IPS-18c (cell line): Measurements from ENCODE around the gene CCDC183.
"Not testable (repeated sequence)": the region's sequence is repeated elsewhere in the genome, so short reads cannot be mapped to it uniquely, and the experiment has no call there.

Experiments used
- H3K4me3 ChIP-seq: 2 replicates; pipeline ENCODE4 v1.7.0; 2013; ENCODE audit warnings: low read depth, mild to moderate bottlenecking, low read length, moderate library complexity; ENCODE audit not compliant: insufficient read depth
- H3K9me3 ChIP-seq: one replicate; pipeline ENCODE4 v1.6.1; 2013; ENCODE audit warnings: mild to moderate bottlenecking, low read length, moderate library complexity; ENCODE audit not compliant: control insufficient read depth, insufficient read depth

CCDC183 gene

GRCh38 chr9:136796238-136796774, at the start of gene CCDC183:
Gene CCDC183, plus strand, starts transcription at chr9:136796338. Its CDS starts 60 bp downstream, at chr9:136796398.
- H3K9me3 ChIP-seq, result no peaks in the 10 kb centered on the region
- no peak within 1 kb of the TSS for H3K4me3 ChIP-seq

- Histone ChIP-seq H3K9me3 (no peaks in the 10 kb centered on the region), H3K4me3 (no peak overlapping the region)
Observed at GRCh38 chr9:136746621-136747020, 49.5 kb upstream of the CCDC183 start.

- Histone ChIP-seq H3K9me3 (no peaks in the 10 kb centered on the region), H3K4me3 (no peak overlapping the region)
Observed at GRCh38 chr9:136747161-136748060, 48.7 kb upstream of the CCDC183 start.

GRCh38 chr9:136748201-136748600, 47.9 kb upstream of the CCDC183 start, which contains the start of gene LCN6:
Gene LCN6, minus strand, starts transcription at chr9:136748525. Its CDS starts 42 bp downstream, at chr9:136748483.
- no peak within 1 kb of the TSS for H3K4me3 ChIP-seq
- no peaks in the 10 kb centered on the region for H3K9me3 ChIP-seq

GRCh38 chr9:136748666-136749611, 47.2 kb upstream of the CCDC183 start:
- no peak overlapping the region for H3K4me3 ChIP-seq
- no peaks in the 10 kb centered on the region for H3K9me3 ChIP-seq

DNA sequence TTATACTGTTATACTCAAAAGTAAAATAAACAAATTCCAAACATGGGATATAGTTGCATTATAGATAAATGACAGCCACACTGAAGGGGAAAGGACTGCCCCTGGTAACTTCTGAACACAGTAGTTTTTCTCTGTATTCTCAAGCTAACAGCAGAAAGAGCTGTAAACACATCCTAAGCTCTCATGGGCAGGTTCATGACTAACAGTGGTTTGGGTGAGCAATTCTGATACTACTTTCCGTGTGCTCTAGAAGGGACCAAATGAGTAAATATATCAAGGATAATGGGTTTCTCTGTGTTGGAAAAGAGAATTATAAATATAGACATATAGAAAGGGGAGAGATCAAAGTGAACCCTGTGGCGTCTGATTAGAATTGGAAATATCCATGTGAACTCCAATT, 45.6 kb upstream of the CCDC183 start:
- no peak overlapping the region for H3K4me3 ChIP-seq

GRCh38 chr9:136751244-136751643, 44.9 kb upstream of the CCDC183 start:
- Histone ChIP-seq H3K9me3 (no peaks in the 10 kb centered on the region), H3K4me3 (no peak overlapping the region)

More for the DNA sequence above, 45.6 kb upstream of the CCDC183 start:
- H3K9me3 ChIP-seq, result no peaks in the 10 kb centered on the region

- H3K9me3 ChIP-seq, result no peaks in the 10 kb centered on the region
- no peak overlapping the region for H3K4me3 ChIP-seq
Observed at GRCh38 chr9:136751814-136752213, 44.3 kb upstream of the CCDC183 start.

DNA sequence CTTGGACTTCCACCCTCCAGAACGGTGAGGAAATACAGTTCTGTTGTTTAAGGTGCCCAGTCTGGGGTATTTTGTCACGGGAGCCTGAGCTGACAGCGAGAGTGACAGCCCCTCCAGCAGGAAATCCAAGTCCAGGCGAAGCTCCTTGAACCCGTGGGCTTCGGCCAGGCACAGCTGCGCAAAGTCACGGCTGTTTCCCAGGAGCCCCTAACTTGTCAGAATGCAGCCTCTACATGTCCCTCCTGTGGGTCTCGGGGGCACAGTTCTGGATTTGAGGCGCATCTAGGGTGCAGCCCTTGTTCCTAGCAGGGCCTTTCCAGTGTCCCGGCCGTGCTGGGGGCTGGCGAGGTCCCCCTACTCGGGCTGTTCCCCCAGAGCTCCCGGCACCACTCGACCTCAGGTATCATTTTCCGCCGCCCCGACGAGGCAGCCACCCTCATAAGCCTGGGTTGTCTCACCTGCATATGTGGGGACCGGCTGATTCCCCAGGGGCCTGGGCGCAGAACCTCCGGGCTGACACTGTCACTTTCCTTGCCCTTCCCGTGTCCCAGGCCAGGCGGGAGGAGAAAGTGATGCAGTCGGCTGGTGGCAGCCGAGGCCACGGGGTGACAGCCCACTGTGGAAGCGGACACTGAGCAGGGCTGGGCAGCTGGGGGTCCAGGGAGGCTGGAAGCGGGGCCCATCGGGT, 42.6 kb upstream of the CCDC183 start:
- no peak overlapping the region for H3K4me3 ChIP-seq
- H3K9me3 ChIP-seq, result no peaks in the 10 kb centered on the region

DNA sequence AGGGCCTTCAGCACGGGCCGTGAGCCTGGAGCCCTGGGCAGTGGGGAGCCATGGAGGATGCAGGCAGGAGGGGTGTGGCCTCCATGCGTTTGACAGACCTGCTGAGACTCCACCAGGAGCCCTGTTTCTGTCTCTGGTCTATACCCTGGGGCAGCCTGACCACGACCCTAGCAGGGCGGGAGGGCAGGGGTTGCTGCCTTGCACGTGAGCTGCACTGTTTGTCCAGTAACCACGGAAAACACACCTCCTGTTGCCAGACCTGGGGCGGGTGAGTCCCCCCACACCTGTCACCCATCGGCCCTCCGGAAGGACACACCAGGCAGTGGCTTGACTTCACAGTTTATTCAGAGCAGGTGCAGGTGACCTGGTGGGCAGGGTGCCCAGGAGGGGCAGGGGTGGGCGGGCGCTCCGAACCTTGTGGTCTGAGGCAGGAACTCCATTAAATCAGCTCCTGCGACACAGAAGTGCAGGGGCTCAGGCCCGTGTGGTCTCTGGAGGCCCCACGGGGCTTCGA, 42.0 kb upstream of the CCDC183 start:
- Histone ChIP-seq H3K4me3 (no peak overlapping the region), H3K9me3 (no peaks in the 10 kb centered on the region)

- Histone ChIP-seq H3K9me3 (no peaks in the 10 kb centered on the region), H3K4me3 (no peak overlapping the region)
Observed at GRCh38 chr9:136754626-136755301, 41.4 kb upstream of the CCDC183 start.

DNA sequence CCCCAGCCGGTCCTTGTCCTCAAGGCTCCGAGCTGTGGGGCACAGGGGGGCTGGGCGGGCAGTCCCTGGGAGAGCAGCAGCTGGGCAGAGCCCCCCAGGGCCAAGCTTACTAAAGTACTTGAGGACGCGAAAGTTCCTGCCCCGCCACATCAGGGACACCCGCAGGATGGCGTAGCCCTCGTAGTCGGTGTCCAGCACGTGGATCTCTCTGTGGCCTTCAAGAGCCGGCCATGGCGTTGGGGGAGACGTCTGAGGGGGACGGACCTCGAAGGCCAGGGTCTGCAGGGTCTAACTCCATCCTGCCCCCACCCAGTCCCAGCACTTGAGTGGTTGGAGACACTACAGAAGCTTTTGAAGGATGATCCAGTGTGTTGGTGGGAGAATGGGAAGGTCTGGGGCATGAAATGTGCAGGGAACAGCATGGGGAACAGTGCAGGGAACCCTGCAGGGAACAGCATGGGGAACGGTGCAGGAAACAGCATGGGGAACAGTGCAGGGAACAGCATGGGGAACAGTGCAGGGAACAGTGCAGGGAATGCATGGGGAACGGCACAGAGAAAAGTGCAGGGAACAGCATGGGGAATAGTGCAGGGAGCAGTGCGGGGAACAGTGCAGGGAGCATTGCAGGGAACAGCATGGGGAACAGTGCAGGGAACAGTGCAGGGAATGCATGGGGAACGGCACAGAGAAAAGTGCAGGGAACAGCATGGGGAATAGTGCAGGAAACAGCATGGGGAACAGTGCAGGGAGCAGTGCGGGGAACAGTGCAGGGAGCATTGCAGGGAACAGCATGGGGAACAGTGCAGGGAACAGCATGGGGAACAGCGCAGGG, 40.6 kb upstream of the CCDC183 start:
- H3K9me3 ChIP-seq, H3K4me3 ChIP-seq: not testable (repeated sequence)

GRCh38 chr9:136756134-136756438, 40.1 kb upstream of the CCDC183 start:
- H3K4me3 ChIP-seq, result no peak overlapping the region
- H3K9me3 ChIP-seq, result peaks cover 2% of the 10 kb centered on the region

DNA sequence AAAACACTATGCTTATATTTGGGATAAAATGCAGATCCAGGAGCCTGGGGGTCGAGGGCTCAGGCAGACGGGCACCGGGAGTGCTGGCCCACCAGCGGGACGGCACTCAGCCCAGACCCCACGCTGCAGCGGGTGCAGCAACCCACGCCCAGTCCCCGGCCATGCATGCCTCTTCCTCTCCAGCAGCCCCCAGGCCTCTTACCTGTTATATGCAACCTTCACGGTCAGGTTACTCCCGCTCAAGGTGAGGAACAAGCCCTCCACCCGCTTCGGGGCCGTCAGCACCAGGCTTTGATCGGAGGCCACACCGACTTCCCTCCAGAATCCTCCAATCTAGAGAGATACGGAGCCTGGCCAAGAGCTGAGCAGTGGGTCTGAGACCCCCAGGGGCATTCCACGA, 39.3 kb upstream of the CCDC183 start:
- H3K4me3 ChIP-seq, result no peak overlapping the region
- peaks cover 2% of the 10 kb centered on the region for H3K9me3 ChIP-seq

GRCh38 chr9:136757328-136757727, 38.8 kb upstream of the CCDC183 start:
- peaks cover 2% of the 10 kb centered on the region for H3K9me3 ChIP-seq
- no peak overlapping the region for H3K4me3 ChIP-seq

- Histone ChIP-seq H3K4me3 (no peak overlapping the region), H3K9me3 (peaks cover 2% of the 10 kb centered on the region)
Observed at GRCh38 chr9:136757751-136758140, 38.4 kb upstream of the CCDC183 start.
